H1 (cell line): ENCODE measurements around the gene PLSCR1. TPM values are rescaled to one million over a fixed set of nuclear protein-coding genes. Genes with fewer than 3 reads are reported as not detected.

Experiments used
- CTCF ChIA-PET: fragments of 300-600 bp; sonication (Branson Sonifier 250); formaldehyde crosslinking; loops from one replicate; lab custom pipeline; 2021; ENCODE audit not compliant: partially characterized antibody; lab: Charles Lee
- POLR2A ChIA-PET: fragments of 300-600 bp; sonication (Branson Sonifier 250); formaldehyde crosslinking; loops from one replicate; lab custom pipeline; 2021; ENCODE audit warnings: inconsistent platforms; ENCODE audit not compliant: partially characterized antibody; lab: Charles Lee
- DNase-seq, 2 experiments: peaks; one replicate each; pipeline versions ENCODE4 v3.0.0 to v3.0.0-alpha.2; 2010 to 2022; ENCODE audit warnings: low spot score in 2 of 2, low read depth in 1 of 2, mixed read lengths in 1 of 2
- FAIRE-seq: peaks from 2 replicates; lab custom pipeline; 2011; peaks lifted over from hg19 to GRCh38; lab: Jason Lieb, UNC
- H2AFZ ChIP-seq: 2 replicates; pipeline ENCODE4 v1.8.1; 2012; ENCODE audit warnings: low read length, inconsistent platforms
- H2AK5ac ChIP-seq: 2 replicates; pipeline ENCODE4 v1.6.1; 2013; ENCODE audit warnings: low read depth, low read length
- H2BK120ac ChIP-seq: replicated peaks from 2 replicates; pipeline ENCODE3; 2013; ENCODE audit warnings: low read depth, low read length, inconsistent platforms
- H2BK12ac ChIP-seq: 2 replicates; pipeline ENCODE4 v1.6.1; 2013; ENCODE audit warnings: low read depth, low read length
- H2BK15ac ChIP-seq: 2 replicates; pipeline ENCODE4 v1.6.1; 2013; ENCODE audit warnings: low read length
- H2BK20ac ChIP-seq: 2 replicates; pipeline ENCODE4 v1.6.1; 2013; ENCODE audit warnings: low read length
- H2BK5ac ChIP-seq: 2 replicates; pipeline ENCODE4 v1.6.1; 2013; ENCODE audit warnings: low read depth, low read length
- H3K14ac ChIP-seq: 2 replicates; pipeline ENCODE4 v1.6.1; 2013; ENCODE audit warnings: inconsistent platforms; ENCODE audit not compliant: insufficient read length
- H3K18ac ChIP-seq: 2 replicates; pipeline ENCODE4 v1.6.1; 2013; ENCODE audit warnings: low read length; ENCODE audit errors: extremely low read depth
- H3K23ac ChIP-seq: 2 replicates; pipeline ENCODE4 v1.6.1; 2013; ENCODE audit warnings: inconsistent platforms; ENCODE audit not compliant: insufficient read length
- H3K23me2 ChIP-seq: 2 replicates; pipeline ENCODE4 v1.6.1; 2013; ENCODE audit warnings: low read depth, low read length
- H3K27ac ChIP-seq: 2 replicates; pipeline ENCODE4 v1.6.1; 2011; ENCODE audit warnings: low read depth, low read length, inconsistent platforms
- H3K27me3 ChIP-seq, 4 experiments: replicated peaks in 1 of 4; 1 replicate in 1 of 4; 2 replicates in 3 of 4; pipeline versions ENCODE4 v1.6.1 to v1.8.1; 2011 to 2013; ENCODE audit warnings: low read length in 3 of 4, mild to moderate bottlenecking in 3 of 4, inconsistent platforms in 2 of 4, mixed read lengths in 2 of 4, moderate library complexity in 1 of 4; ENCODE audit not compliant: control insufficient read depth in 3 of 4, insufficient read depth in 3 of 4; ENCODE audit errors: extremely low read depth in 1 of 4
- H3K36me3 ChIP-seq, 4 experiments: 2 replicates each; pipeline versions ENCODE4 v1.6.1 to v1.8.1; 2011 to 2013; ENCODE audit warnings: mild to moderate bottlenecking in 4 of 4, low read length in 3 of 4, moderate library complexity in 2 of 4, control low read depth in 1 of 4, inconsistent platforms in 1 of 4; ENCODE audit not compliant: insufficient read depth in 4 of 4, control insufficient read depth in 2 of 4
- H3K4ac ChIP-seq: replicated peaks from 2 replicates; pipeline ENCODE3; 2013; ENCODE audit warnings: low read length, low read depth, mixed read lengths, inconsistent platforms; ENCODE audit not compliant: insufficient read length
- H3K4me1 ChIP-seq, 4 experiments: replicated peaks in 1 of 4; 1 replicate in 1 of 4; 2 replicates in 3 of 4; pipeline versions ENCODE4 v1.6.1 to v1.8.1; 2011 to 2013; ENCODE audit warnings: low read length in 3 of 4, inconsistent platforms in 2 of 4, mixed read lengths in 1 of 4; ENCODE audit not compliant: insufficient read depth in 4 of 4, control insufficient read depth in 3 of 4
- H3K4me2 ChIP-seq, 2 experiments: 2 replicates each; pipeline versions ENCODE4 v1.6.1 to v1.8.1; 2011 to 2013; ENCODE audit warnings: low read depth in 2 of 2, low read length in 2 of 2, control low read depth in 1 of 2, inconsistent platforms in 1 of 2, mild to moderate bottlenecking in 1 of 2; ENCODE audit not compliant: insufficient read depth in 1 of 2
- H3K4me3 ChIP-seq, 4 experiments: fragments of 200-600, 300-600 bp in 1 of 4; sonication (generic), shearing (Covaris generic), sonication (Bioruptor Twin) in 1 of 4; 2 replicates each; pipeline versions ENCODE4 v1.5.1 to v1.8.1; 2011 to 2016; ENCODE audit warnings: low read length in 4 of 4, low read depth in 3 of 4, control low read depth in 2 of 4, inconsistent platforms in 2 of 4, mild to moderate bottlenecking in 2 of 4, mixed read lengths in 1 of 4, moderate library complexity in 1 of 4; ENCODE audit not compliant: insufficient read depth in 2 of 4; ENCODE audit errors: extremely low read depth in 1 of 4
- H3K56ac ChIP-seq: replicated peaks from 2 replicates; pipeline ENCODE3; 2013; ENCODE audit warnings: low read depth, mild to moderate bottlenecking, mixed read lengths, low read length, inconsistent platforms; ENCODE audit not compliant: insufficient read length
- H3K79me1 ChIP-seq: 2 replicates; pipeline ENCODE4 v1.6.1; 2013; ENCODE audit warnings: low read depth, low read length, control low read depth
- H3K79me2 ChIP-seq, 2 experiments: 2 replicates each; pipeline versions ENCODE4 v1.6.1 to v1.8.1; 2012 to 2013; ENCODE audit warnings: low read length in 2 of 2, mild to moderate bottlenecking in 2 of 2, inconsistent platforms in 1 of 2; ENCODE audit not compliant: insufficient read depth in 2 of 2, control insufficient read depth in 1 of 2
- H3K9ac ChIP-seq, 4 experiments: replicated peaks in 1 of 4; 1 replicate in 1 of 4; 2 replicates in 3 of 4; pipeline versions ENCODE4 v1.6.1 to v1.8.1; 2011 to 2013; ENCODE audit warnings: low read depth in 3 of 4, low read length in 3 of 4, control low read depth in 2 of 4, mild to moderate bottlenecking in 2 of 4, moderate library complexity in 2 of 4, inconsistent platforms in 1 of 4; ENCODE audit errors: extremely low read depth in 1 of 4
- H3K9me3 ChIP-seq, 2 experiments: 2 replicates each; pipeline versions ENCODE4 v1.6.1 to v1.8.1; 2012 to 2013; ENCODE audit warnings: mild to moderate bottlenecking in 2 of 2, moderate library complexity in 2 of 2, control low read depth in 1 of 2, inconsistent platforms in 1 of 2, low read depth in 1 of 2, low read length in 1 of 2, mixed read lengths in 1 of 2; ENCODE audit not compliant: insufficient read depth in 2 of 2
- H4K20me1 ChIP-seq, 2 experiments: replicated peaks in 1 of 2; 2 replicates each; pipeline versions ENCODE3 to v1.8.1; 2011 to 2013; ENCODE audit warnings: inconsistent platforms in 2 of 2, low read length in 2 of 2, mild to moderate bottlenecking in 1 of 2; ENCODE audit not compliant: insufficient read depth in 2 of 2, control insufficient read depth in 1 of 2
- H4K5ac ChIP-seq: 2 replicates; pipeline ENCODE4 v1.6.1; 2013; ENCODE audit warnings: low read length, low read depth, mixed read lengths, inconsistent platforms; ENCODE audit not compliant: insufficient read length
- H4K8ac ChIP-seq: 2 replicates; pipeline ENCODE4 v1.8.0; 2013; ENCODE audit warnings: mild to moderate bottlenecking, moderate library complexity, low read length, inconsistent platforms; ENCODE audit not compliant: insufficient read depth; ENCODE audit errors: extremely low read depth
- H4K91ac ChIP-seq: replicated peaks from 2 replicates; pipeline ENCODE3; 2013; ENCODE audit warnings: low read length, mixed read lengths, inconsistent platforms; ENCODE audit not compliant: insufficient read length
- BACH1 ChIP-seq: IDR thresholded peaks from 2 replicates; pipeline ENCODE4 v1.6.1; 2012; ENCODE audit warnings: low read length, improper control_type of control experiment
- CEBPB ChIP-seq: IDR thresholded peaks from 2 replicates; pipeline ENCODE4 v1.6.1; 2012; ENCODE audit warnings: low read depth, low read length
- CHD1 ChIP-seq: IDR thresholded peaks from 2 replicates; pipeline ENCODE4 v1.6.1; 2012; ENCODE audit warnings: low read depth, low read length, improper control_type of control experiment
- FOSL1 ChIP-seq: IDR thresholded peaks from 2 replicates; pipeline ENCODE4 v1.6.1; 2011; ENCODE audit warnings: mild to moderate bottlenecking, low read depth, low read length, moderate library complexity; ENCODE audit not compliant: insufficient read depth
- MAFK ChIP-seq: IDR thresholded peaks from 2 replicates; pipeline ENCODE4 v1.6.1; 2012; ENCODE audit warnings: low read depth, mild to moderate bottlenecking, improper control_type of control experiment, low read length
- NANOG ChIP-seq: IDR thresholded peaks from 2 replicates; pipeline ENCODE4 v1.6.1; 2011; ENCODE audit warnings: low read length, low read depth, mild to moderate bottlenecking, inconsistent platforms; ENCODE audit not compliant: insufficient read depth, poor library complexity, severe bottlenecking
- RNF2 ChIP-seq: fragments of 200-900, 300-1000 bp; sonication (generic); IDR thresholded peaks from 2 replicates; pipeline ENCODE4 v1.7.1; 2016; ENCODE audit warnings: borderline replicate concordance, low read depth, mild to moderate bottlenecking, antibody characterized with exemption, low read length; ENCODE audit not compliant: poor library complexity, severe bottlenecking; ENCODE audit errors: missing control alignments
- RXRA ChIP-seq: IDR thresholded peaks from 2 replicates; pipeline ENCODE4 v1.6.1; 2011; ENCODE audit warnings: low read depth, mild to moderate bottlenecking, low read length, moderate library complexity; ENCODE audit not compliant: insufficient read depth
- SIX5 ChIP-seq: IDR thresholded peaks from 2 replicates; pipeline ENCODE4 v1.6.1; 2011; ENCODE audit warnings: mild to moderate bottlenecking, low read depth, low read length
- SP1 ChIP-seq: IDR thresholded peaks from 2 replicates; pipeline ENCODE4 v1.6.1; 2011; ENCODE audit warnings: low read depth, low read length
- TAF1 ChIP-seq: IDR thresholded peaks from 2 replicates; pipeline ENCODE4 v1.6.1; 2011; ENCODE audit warnings: mild to moderate bottlenecking, low read depth, low read length
- TBP ChIP-seq: IDR thresholded peaks from 2 replicates; pipeline ENCODE4 v1.6.1; 2011; ENCODE audit warnings: low read depth, low read length, improper control_type of control experiment
- WGBS, 2 experiments: shearing (Covaris generic) in 1 of 2; methylation state at CpG; one replicate each; pipeline versions ENCODE4 v1.1.6 to v1.1.7; 2013 to 2015; ENCODE audit warnings: low lambda C conversion rate in 2 of 2, mixed read lengths in 2 of 2, inconsistent platforms in 1 of 2, low coverage in 1 of 2, missing lambda C conversion rate in 1 of 2; ENCODE audit not compliant: insufficient replicate concordance in 2 of 2, insufficient coverage in 1 of 2, insufficient read length in 1 of 2; ENCODE audit errors: extremely low coverage in 1 of 2, missing lambda C conversion rate in 1 of 2; 5-methylcytosine and 5-hydroxymethylcytosine counted together
- polyA plus RNA-seq, 7 experiments: library from polyadenylated mRNA; depleted of rRNA in 3 of 7; stranded (reverse) in 5 of 7; unstranded in 2 of 7; fragments of >200 nt in 5 of 7; fragments of 200-250 nt in 2 of 7; gene quantifications; 1 replicate in 5 of 7; 2 replicates in 1 of 7; 4 replicates in 1 of 7; pipeline versions ENCODE4 v1.2.1 to v1.2.3, GENCODE V29; 2011 to 2013; ENCODE audit warnings: missing spikeins in 2 of 7, mixed read lengths in 2 of 7
- total RNA-seq: library from RNA; stranded (reverse); fragmentation: NEBNext Ultra II Directional; extraction: Animal tissue kit (Norgen Biotek cat#: 25700); gene quantifications from 2 replicates; pipeline ENCODE4 v1.2.1, GENCODE V29; 2021
- TF ChIP-seq, protein P1 (sequence below): IDR thresholded peaks from 2 replicates; pipeline ENCODE4 v1.6.1; 2012; ENCODE audit warnings: low read length, inconsistent platforms

PLSCR1 gene
- total and polyA plus RNA-seq, 2 of the 8 experiments (the other 6 are each of a cell fraction or from before 2014, with no cell fraction given), result 32.2 to 48.5 TPM

DNA sequence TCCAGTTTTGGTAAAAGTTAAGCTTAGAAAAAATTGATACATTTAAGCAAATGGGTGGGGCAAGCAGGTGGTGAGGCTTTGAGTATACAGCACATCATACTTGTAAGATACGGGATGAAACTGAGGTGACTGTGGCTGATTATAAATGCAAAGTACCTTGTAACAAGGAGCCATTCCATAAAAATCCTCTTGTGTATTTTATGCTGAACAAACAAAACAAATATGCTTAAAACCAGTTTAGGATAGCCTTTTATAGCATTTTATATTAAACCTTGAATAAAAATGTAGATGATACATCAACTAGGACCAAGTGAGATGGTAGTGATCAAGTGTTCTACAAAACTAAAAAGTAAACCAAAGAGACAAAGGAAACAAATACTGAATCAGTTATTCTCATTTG, 3.4 kb downstream of the PLSCR1 start:
- Histone ChIP-seq H4K20me1 (peaks cover 0 to 5% of the 10 kb centered on the region in 2 experiments), H3K23ac (no peak overlapping the region), H4K91ac (no peak overlapping the region), H3K4me2 (no peak overlapping the region), H3K27me3 (no peaks in the 10 kb centered on the region), H2AK5ac (no peak overlapping the region), H3K14ac (no peak overlapping the region), H3K56ac (no peak overlapping the region), H3K9ac (no peak overlapping the region), H4K8ac (no peak overlapping the region), H3K4ac (no peak overlapping the region), H3K4me3 (no peak overlapping the region), H3K79me1 (peaks cover 3% of the 10 kb centered on the region), H2AFZ (no peak overlapping the region), H4K5ac (no peak overlapping the region), H3K27ac (no peak overlapping the region), H3K36me3 (peaks cover 0 to 9% (median 6%) of the 10 kb centered on the region in 4 experiments; a peak in 5 of 8 replicates), H2BK120ac (no peak overlapping the region), H2BK20ac (no peak overlapping the region), H3K79me2 (peaks cover 0 to 56% of the 10 kb centered on the region in 2 experiments; a peak in 2 of 4 replicates), H3K18ac (no peak overlapping the region), H3K23me2 (no peaks in the 10 kb centered on the region; the same call in 1 of the 2 replicates), H3K9me3 (peaks cover 7 to 9% of the 10 kb centered on the region in 2 experiments), H2BK12ac (no peak overlapping the region), H3K4me1 (peaks cover 0 to 6% (median 3%) of the 10 kb centered on the region in 4 experiments; a peak in 2 of 7 replicates), H2BK5ac (no peak overlapping the region), H2BK15ac (no peak overlapping the region)
- no peak for FAIRE-seq
- ChIA-PET POLR2A (interaction anchor here (1.3 kb wide), 1 partner anchor 14 kb away, joined by 3 read pairs; no protein-coding TSS in a partner anchor), CTCF (interaction anchor here (0.6 kb wide), 1 partner anchor 27 kb away, joined by 3 read pairs; no protein-coding TSS in a partner anchor)
- TF ChIP-seq FOSL1 (no peak), BACH1 (no peak), RXRA (no peak), CEBPB (no peak), MAFK (no peak), CHD1 (no peak), NANOG (no peak), TBP (no peak), RNF2 (no peak), SIX5 (no peak), SP1 (no peak), TAF1 (no peak)
- TF ChIP-seq, protein P1, sequence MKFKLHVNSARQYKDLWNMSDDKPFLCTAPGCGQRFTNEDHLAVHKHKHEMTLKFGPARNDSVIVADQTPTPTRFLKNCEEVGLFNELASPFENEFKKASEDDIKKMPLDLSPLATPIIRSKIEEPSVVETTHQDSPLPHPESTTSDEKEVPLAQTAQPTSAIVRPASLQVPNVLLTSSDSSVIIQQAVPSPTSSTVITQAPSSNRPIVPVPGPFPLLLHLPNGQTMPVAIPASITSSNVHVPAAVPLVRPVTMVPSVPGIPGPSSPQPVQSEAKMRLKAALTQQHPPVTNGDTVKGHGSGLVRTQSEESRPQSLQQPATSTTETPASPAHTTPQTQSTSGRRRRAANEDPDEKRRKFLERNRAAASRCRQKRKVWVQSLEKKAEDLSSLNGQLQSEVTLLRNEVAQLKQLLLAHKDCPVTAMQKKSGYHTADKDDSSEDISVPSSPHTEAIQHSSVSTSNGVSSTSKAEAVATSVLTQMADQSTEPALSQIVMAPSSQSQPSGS, result no peak
- 95% methylated on average over 1 of the region's 1 CpG; no CpG with 5 or more reads in 1 of the 2 experiments for WGBS, 2 experiments
- DNase-seq, result no peak
